Gastrocnemius medialis (tissue), 4 donors: ENCODE data around the gene SLC39A11. TPM values are rescaled to one million over a fixed set of nuclear protein-coding genes. Genes with fewer than 3 reads are reported as not detected.

Source experiments
- ATAC-seq, 2 donors: fragments of 150-250 bp; one replicate each; pipeline ENCODE4 v1.9.1; 2016
- DNase-seq, 2 donors: peaks; one replicate each; pipeline ENCODE4 v3.0.0-alpha.2; 2019
- H3K27ac ChIP-seq, 4 donors: fragments of 200-600 bp; sonication (generic); 1 replicate in 1 of 4; 2 replicates in 3 of 4; pipeline ENCODE4 v1.5.1; 2016 to 2018; ENCODE audit warnings: mild to moderate bottlenecking in 2 of 4, moderate library complexity in 1 of 4
- H3K27me3 ChIP-seq, 3 donors: fragments of 200-600 bp; sonication (generic) in 2 of 3; 1 replicate in 1 of 3; 2 replicates in 2 of 3; pipeline versions ENCODE4 v1.5.1 to v1.6.0; 2016 to 2019; ENCODE audit warnings: mild to moderate bottlenecking in 1 of 3, moderate library complexity in 1 of 3
- H3K36me3 ChIP-seq, 2 donors: fragments of 200-600 bp; sonication (generic) in 1 of 2; one replicate each; pipeline ENCODE4 v1.5.1; 2017 to 2018
- H3K4me1 ChIP-seq, 2 donors: fragments of 200-600 bp; sonication (generic) in 1 of 2; one replicate each; pipeline ENCODE4 v1.5.1; 2016 to 2017; ENCODE audit warnings: mild to moderate bottlenecking in 2 of 2
- H3K4me3 ChIP-seq, 4 donors: fragments of 200-600 bp; sonication (generic) in 3 of 4; 1 replicate in 1 of 4; 2 replicates in 3 of 4; pipeline ENCODE4 v1.5.1; 2016 to 2019; ENCODE audit warnings: mild to moderate bottlenecking in 2 of 4
- H3K9me3 ChIP-seq, 3 donors: fragments of 200-600 bp; sonication (generic) in 2 of 3; 1 replicate in 1 of 3; 2 replicates in 2 of 3; pipeline ENCODE4 v1.5.1; 2016 to 2019
- POLR2A ChIP-seq, 2 donors: fragments of 450-650 bp; IDR thresholded peaks; one replicate each; pipeline ENCODE4 v1.6.1; 2017; ENCODE audit warnings: antibody characterized with exemption in 2 of 2, mild to moderate bottlenecking in 2 of 2, moderate library complexity in 2 of 2
- in situ Hi-C, 4 donors: fragments of 200-750 bp; cut with MboI; loops; one replicate each; pipeline versions ENCODE4 v1.15.0 to v1.8.0; 2017; ENCODE audit warnings: low sequenced_read_pairs in 4 of 4
- intact Hi-C: fragments of 100-400 bp; cut with DNase I; formaldehyde crosslinking; loops from one replicate; pipeline ENCODE4 v1.15.1; 2023; ENCODE audit warnings: low total_unique reads
- total RNA-seq, 4 donors: library from RNA; depleted of rRNA; stranded (reverse); fragments of >200 nt; gene quantifications; one replicate each; pipeline versions ENCODE4 v1.1.0 to v1.2.3, GENCODE V29; 2016
- TF ChIP-seq, protein P1 (sequence below), 5 experiments: fragments of 450-650 bp in 3 of 5; fragments of 200-600 bp in 2 of 5; sonication (generic) in 2 of 5; IDR thresholded peaks in 4 of 5; conservative IDR thresholded peaks in 1 of 5; 1 replicate in 4 of 5; 2 replicates in 1 of 5; pipeline ENCODE4 v1.5.1; 2016 to 2019; ENCODE audit warnings: antibody characterized with exemption in 5 of 5, mild to moderate bottlenecking in 3 of 5, moderate library complexity in 3 of 5

The SLC39A11 gene
- total RNA-seq, 4 donors from 2014 or later: 7.6 to 28.4 (median 10.7) TPM

GRCh38 chr17:72614476-72614870 lies 478.0 kb downstream of the SLC39A11 start:
- Histone ChIP-seq H3K27ac (no peak overlapping the region), H3K27me3 (peaks cover 0 to 10% (median 2%) of the 10 kb centered on the region in 3 donors), H3K36me3 (no peaks in the 10 kb centered on the region), H3K4me3 (no peak overlapping the region), H3K4me1 (no peaks in the 10 kb centered on the region), H3K9me3 (no peaks in the 10 kb centered on the region)
- no peak for ATAC-seq
- DNase-seq: no peak
- TF ChIP-seq, protein P1, sequence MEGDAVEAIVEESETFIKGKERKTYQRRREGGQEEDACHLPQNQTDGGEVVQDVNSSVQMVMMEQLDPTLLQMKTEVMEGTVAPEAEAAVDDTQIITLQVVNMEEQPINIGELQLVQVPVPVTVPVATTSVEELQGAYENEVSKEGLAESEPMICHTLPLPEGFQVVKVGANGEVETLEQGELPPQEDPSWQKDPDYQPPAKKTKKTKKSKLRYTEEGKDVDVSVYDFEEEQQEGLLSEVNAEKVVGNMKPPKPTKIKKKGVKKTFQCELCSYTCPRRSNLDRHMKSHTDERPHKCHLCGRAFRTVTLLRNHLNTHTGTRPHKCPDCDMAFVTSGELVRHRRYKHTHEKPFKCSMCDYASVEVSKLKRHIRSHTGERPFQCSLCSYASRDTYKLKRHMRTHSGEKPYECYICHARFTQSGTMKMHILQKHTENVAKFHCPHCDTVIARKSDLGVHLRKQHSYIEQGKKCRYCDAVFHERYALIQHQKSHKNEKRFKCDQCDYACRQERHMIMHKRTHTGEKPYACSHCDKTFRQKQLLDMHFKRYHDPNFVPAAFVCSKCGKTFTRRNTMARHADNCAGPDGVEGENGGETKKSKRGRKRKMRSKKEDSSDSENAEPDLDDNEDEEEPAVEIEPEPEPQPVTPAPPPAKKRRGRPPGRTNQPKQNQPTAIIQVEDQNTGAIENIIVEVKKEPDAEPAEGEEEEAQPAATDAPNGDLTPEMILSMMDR (IDR thresholded peaks at IDR 0.05 in 4 of 5, conservative IDR thresholded peaks at IDR 0.05 in 1 of 5): no peak
- TF ChIP-seq POLR2A (IDR thresholded peaks at IDR 0.05): no peak
- in situ Hi-C loops (no loop called here), intact Hi-C loops (no loop called here)

DNA sequence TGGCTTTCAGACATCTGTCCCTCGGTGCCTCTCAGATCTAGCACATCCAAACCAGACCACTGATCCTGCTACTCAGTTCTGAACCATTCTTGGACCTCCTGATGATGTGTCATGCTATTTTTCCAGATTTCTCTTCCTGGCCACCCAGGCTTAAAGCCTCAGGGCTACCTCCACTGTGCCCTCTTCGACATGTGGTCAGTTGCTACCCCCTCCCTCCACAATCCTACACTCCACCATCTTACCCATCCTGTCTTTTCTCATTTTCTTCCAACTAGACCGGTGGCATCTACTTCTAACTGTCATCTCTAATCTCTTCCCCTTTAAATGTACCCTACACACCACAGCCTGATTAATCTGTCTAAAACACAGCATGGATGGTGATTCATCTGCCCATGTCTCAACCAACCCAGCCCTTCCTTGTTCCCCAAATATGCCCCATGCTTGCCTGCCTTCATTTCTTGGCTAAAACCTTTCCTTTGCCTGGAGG lies 478.6 kb downstream of the SLC39A11 start:
- ATAC-seq: no peak
- in situ Hi-C loops: no loop called here
- no peak for DNase-seq
- Histone ChIP-seq H3K36me3 (no peaks in the 10 kb centered on the region), H3K4me1 (no peaks in the 10 kb centered on the region), H3K9me3 (no peaks in the 10 kb centered on the region), H3K4me3 (no peak overlapping the region), H3K27me3 (peaks cover 0 to 8% (median 2%) of the 10 kb centered on the region in 3 donors), H3K27ac (no peak overlapping the region)
- intact Hi-C loops: no loop called here
- TF ChIP-seq POLR2A (IDR thresholded peaks at IDR 0.05): no peak
- TF ChIP-seq, protein P1 (IDR thresholded peaks at IDR 0.05 in 4 of 5, conservative IDR thresholded peaks at IDR 0.05 in 1 of 5): no peak

GRCh38 chr17:72613396-72613795 lies 479.1 kb downstream of the SLC39A11 start:
- peaks cover 0 to 6% (median 0%) of the 10 kb centered on the region in 3 donors for H3K27me3 ChIP-seq
- no peaks in the 10 kb centered on the region for H3K9me3 ChIP-seq
- H3K4me1 ChIP-seq: no peaks in the 10 kb centered on the region
- DNase-seq: no peak
- intact Hi-C loops: no loop called here
- no peak overlapping the region for H3K27ac ChIP-seq
- in situ Hi-C loops: no loop called here
- H3K4me3 ChIP-seq: no peak overlapping the region
- no peaks in the 10 kb centered on the region for H3K36me3 ChIP-seq
- no peak for ATAC-seq
- TF ChIP-seq POLR2A (IDR thresholded peaks at IDR 0.05): no peak
- TF ChIP-seq, protein P1 (IDR thresholded peaks at IDR 0.05 in 4 of 5, conservative IDR thresholded peaks at IDR 0.05 in 1 of 5): no peak

GRCh38 chr17:72611172-72611571 lies 481.3 kb downstream of the SLC39A11 start:
- in situ Hi-C loops (no loop called here), intact Hi-C loops (no loop called here)
- Histone ChIP-seq H3K36me3 (no peaks in the 10 kb centered on the region), H3K27me3 (peaks cover 0 to 6% (median 0%) of the 10 kb centered on the region in 3 donors), H3K4me1 (no peaks in the 10 kb centered on the region), H3K27ac (no peak overlapping the region), H3K4me3 (no peak overlapping the region), H3K9me3 (no peaks in the 10 kb centered on the region)
- DNase-seq (no peak), ATAC-seq (no peak)
- no peak for TF ChIP-seq POLR2A (IDR thresholded peaks at IDR 0.05)
- TF ChIP-seq, protein P1 (IDR thresholded peaks at IDR 0.05 in 4 of 5, conservative IDR thresholded peaks at IDR 0.05 in 1 of 5): no peak

GRCh38 chr17:72609501-72609900 lies 483.0 kb downstream of the SLC39A11 start:
- no peaks in the 10 kb centered on the region for H3K36me3 ChIP-seq
- no peak overlapping the region for H3K4me3 ChIP-seq
- DNase-seq: no peak
- no peak for ATAC-seq
- in situ Hi-C loops (no loop called here), intact Hi-C loops (no loop called here)
- TF ChIP-seq, protein P1 (IDR thresholded peaks at IDR 0.05 in 4 of 5, conservative IDR thresholded peaks at IDR 0.05 in 1 of 5): no peak
- no peak for TF ChIP-seq POLR2A (IDR thresholded peaks at IDR 0.05)
- peaks cover 0 to 3% (median 0%) of the 10 kb centered on the region in 3 donors for H3K27me3 ChIP-seq
- no peaks in the 10 kb centered on the region for H3K4me1 ChIP-seq
- H3K9me3 ChIP-seq: no peaks in the 10 kb centered on the region
- no peak overlapping the region for H3K27ac ChIP-seq
